Spleen (tissue), 11 donors: ENCODE data around the gene HECTD2. TPM values are rescaled to one million over a fixed set of nuclear protein-coding genes. Genes with fewer than 3 reads are reported as not detected.

Source experiments
- DNase-seq: peaks from one replicate; pipeline ENCODE4 v3.0.0-alpha.2; 2020
- H3K27ac ChIP-seq, 8 donors: fragments of 200-600 bp; sonication (generic) in 7 of 8; 1 replicate in 4 of 8; 2 replicates in 4 of 8; pipeline versions ENCODE4 v1.5.0 to v1.8.0; 2016 to 2021; ENCODE audit warnings: inconsistent platforms in 4 of 8, mild to moderate bottlenecking in 4 of 8, moderate library complexity in 1 of 8
- H3K27me3 ChIP-seq, 7 donors: fragments of 200-600 bp; sonication (generic) in 6 of 7; replicated peaks in 1 of 7; 1 replicate in 4 of 7; 2 replicates in 3 of 7; pipeline versions ENCODE4 v1.5.0 to v1.8.0; 2016 to 2021; ENCODE audit warnings: inconsistent platforms in 3 of 7, mild to moderate bottlenecking in 1 of 7
- H3K36me3 ChIP-seq, 6 donors: fragments of 200-600 bp; sonication (generic) in 5 of 6; 1 replicate in 4 of 6; 2 replicates in 2 of 6; pipeline versions ENCODE4 v1.5.0 to v1.8.0; 2016 to 2021; ENCODE audit warnings: inconsistent platforms in 2 of 6
- H3K4me1 ChIP-seq, 6 donors: fragments of 200-600 bp; sonication (generic) in 5 of 6; 1 replicate in 3 of 6; 2 replicates in 3 of 6; pipeline versions ENCODE4 v1.5.0 to v1.8.0; 2016 to 2021; ENCODE audit warnings: inconsistent platforms in 3 of 6
- H3K4me3 ChIP-seq, 8 donors: fragments of 200-600 bp; sonication (generic) in 7 of 8; 1 replicate in 4 of 8; 2 replicates in 4 of 8; pipeline versions ENCODE4 v1.5.0 to v1.8.0; 2016 to 2021; ENCODE audit warnings: inconsistent platforms in 4 of 8, mild to moderate bottlenecking in 4 of 8, moderate library complexity in 2 of 8
- H3K9me3 ChIP-seq, 8 donors: fragments of 200-600 bp; sonication (generic) in 7 of 8; 1 replicate in 4 of 8; 2 replicates in 4 of 8; pipeline versions ENCODE4 v1.5.0 to v1.8.0; 2016 to 2021; ENCODE audit warnings: inconsistent platforms in 4 of 8
- POLR2A ChIP-seq, 3 donors: fragments of 450-650 bp; IDR thresholded peaks; one replicate each; pipeline ENCODE4 v1.5.1; 2017; ENCODE audit warnings: antibody characterized with exemption in 3 of 3, mild to moderate bottlenecking in 1 of 3
- POLR2AphosphoS5 ChIP-seq, 3 donors: sonication (generic); formaldehyde crosslinking; IDR thresholded peaks; one replicate each; pipeline ENCODE4 v1.5.1; 2017; ENCODE audit warnings: antibody characterized with exemption in 3 of 3
- WGBS, 5 donors: extraction: QIAGEN DNeasy Blood & Tissue Kit in 3 of 5; methylation state at CpG; one replicate each; pipeline versions ENCODE4 v1.1.5 to v1.1.7; 2013 to 2018; 5-methylcytosine and 5-hydroxymethylcytosine counted together
- intact Hi-C: fragments of 100-400 bp; cut with DNase I; formaldehyde crosslinking; loops from one replicate; pipeline ENCODE4 v1.15.0; 2023; ENCODE audit warnings: low total_unique reads
- polyA plus RNA-seq, 3 donors: library from polyadenylated mRNA; stranded (reverse); fragments of 200-250 nt; gene quantifications; one replicate each; pipeline ENCODE4 v1.2.1, GENCODE V29; 2013
- total RNA-seq, 7 donors: library from RNA; depleted of rRNA in 3 of 7; stranded (reverse); fragments of >200 nt in 3 of 7; fragmentation: NEBNext Ultra II Directional in 4 of 7; extraction: Animal tissue kit (Norgen Biotek cat#: 25700) in 4 of 7; gene quantifications; one replicate each; pipeline versions ENCODE4 v1.1.0 to v1.2.1, GENCODE V29; 2016 to 2021
- TF ChIP-seq, protein P1 (sequence below), 11 experiments: fragments of 200-600 bp in 7 of 11; fragments of 450-650 bp in 4 of 11; sonication (generic) in 4 of 11; IDR thresholded peaks in 8 of 11; conservative IDR thresholded peaks in 3 of 11; 1 replicate in 7 of 11; 2 replicates in 4 of 11; pipeline versions ENCODE4 v1.4.0 to v1.8.0; 2016 to 2021; ENCODE audit warnings: antibody characterized with exemption in 11 of 11, inconsistent platforms in 4 of 11, mild to moderate bottlenecking in 1 of 11
- donor health status: healthy with polysubstance abuse.
- donor health status: DM: no; HTN: no; CAD: no; lungs with moderate emphysema.
- donor health status: DM: no; HTN: no; CAD: no.
- donor health status: Bipolar disorder and iron deficiency.
- donor health status: healthy.
- donor health status: DM: no; HTN: no; CAD: no.
- donor health status: DM: yes; HTN: yes; CAD: no.

HECTD2 gene
- total and polyA plus RNA-seq, 10 donors, result 3.3 to 11.1 (median 7.4) TPM

DNA sequence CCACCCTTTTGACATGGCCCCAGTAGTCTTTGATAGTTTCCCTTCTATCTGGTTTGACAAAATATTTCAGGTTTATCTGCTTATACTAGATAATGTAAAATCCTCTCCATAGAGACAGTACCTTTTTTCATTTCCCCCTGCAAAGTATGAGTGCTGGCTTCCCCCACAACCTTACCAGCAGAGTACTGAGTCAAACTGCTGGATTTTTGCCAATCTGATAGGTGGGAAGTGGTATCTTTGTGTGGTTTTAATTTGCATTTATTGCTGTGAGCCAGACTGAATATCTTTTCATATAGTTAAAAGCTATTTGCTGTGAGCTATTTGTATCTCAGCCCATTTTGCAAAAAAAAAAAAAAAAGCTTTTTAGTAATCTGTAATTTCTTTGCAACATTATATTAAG, 32.1 kb upstream of the HECTD2 start:
- Histone ChIP-seq H3K9me3 (peaks cover 0 to 47% (median 38%) of the 10 kb centered on the region in 8 donors), H3K4me3 (no peak overlapping the region), H3K4me1 (no peaks in the 10 kb centered on the region), H3K27ac (no peak overlapping the region), H3K36me3 (no peaks in the 10 kb centered on the region), H3K27me3 (no peaks in the 10 kb centered on the region)
- TF ChIP-seq, protein P1, sequence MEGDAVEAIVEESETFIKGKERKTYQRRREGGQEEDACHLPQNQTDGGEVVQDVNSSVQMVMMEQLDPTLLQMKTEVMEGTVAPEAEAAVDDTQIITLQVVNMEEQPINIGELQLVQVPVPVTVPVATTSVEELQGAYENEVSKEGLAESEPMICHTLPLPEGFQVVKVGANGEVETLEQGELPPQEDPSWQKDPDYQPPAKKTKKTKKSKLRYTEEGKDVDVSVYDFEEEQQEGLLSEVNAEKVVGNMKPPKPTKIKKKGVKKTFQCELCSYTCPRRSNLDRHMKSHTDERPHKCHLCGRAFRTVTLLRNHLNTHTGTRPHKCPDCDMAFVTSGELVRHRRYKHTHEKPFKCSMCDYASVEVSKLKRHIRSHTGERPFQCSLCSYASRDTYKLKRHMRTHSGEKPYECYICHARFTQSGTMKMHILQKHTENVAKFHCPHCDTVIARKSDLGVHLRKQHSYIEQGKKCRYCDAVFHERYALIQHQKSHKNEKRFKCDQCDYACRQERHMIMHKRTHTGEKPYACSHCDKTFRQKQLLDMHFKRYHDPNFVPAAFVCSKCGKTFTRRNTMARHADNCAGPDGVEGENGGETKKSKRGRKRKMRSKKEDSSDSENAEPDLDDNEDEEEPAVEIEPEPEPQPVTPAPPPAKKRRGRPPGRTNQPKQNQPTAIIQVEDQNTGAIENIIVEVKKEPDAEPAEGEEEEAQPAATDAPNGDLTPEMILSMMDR (IDR thresholded peaks at IDR 0.05 in 8 of 11, conservative IDR thresholded peaks at IDR 0.05 in 3 of 11), result no peak
- TF ChIP-seq POLR2A (IDR thresholded peaks at IDR 0.05) (no peak), POLR2AphosphoS5 (IDR thresholded peaks at IDR 0.05) (no peak)
- no peak for DNase-seq
- intact Hi-C loops, result no loop called here

- no peak for DNase-seq
- H3K9me3 ChIP-seq, result peaks cover 0 to 19% (median 10%) of the 10 kb centered on the region in 8 donors
- H3K4me3 ChIP-seq, result no peak overlapping the region
- no peaks in the 10 kb centered on the region for H3K4me1 ChIP-seq
- H3K27me3 ChIP-seq, result no peaks in the 10 kb centered on the region
- TF ChIP-seq POLR2AphosphoS5 (IDR thresholded peaks at IDR 0.05), result no peak
- TF ChIP-seq POLR2A (IDR thresholded peaks at IDR 0.05), result no peak
- TF ChIP-seq, protein P1 (IDR thresholded peaks at IDR 0.05 in 8 of 11, conservative IDR thresholded peaks at IDR 0.05 in 3 of 11), result no peak
- no peaks in the 10 kb centered on the region for H3K36me3 ChIP-seq
- intact Hi-C loops, result loop anchor here (10.0 kb wide), 1 partner anchor 534 kb away; no protein-coding TSS in a partner anchor
- WGBS, 5 donors, result 55 to 66% (median 61%) methylated on average over 3 of the region's 3 CpGs
- H3K27ac ChIP-seq, result no peak overlapping the region
Measured at GRCh38 chr10:91380873-91381256, 29.3 kb upstream of the HECTD2 start.

DNA sequence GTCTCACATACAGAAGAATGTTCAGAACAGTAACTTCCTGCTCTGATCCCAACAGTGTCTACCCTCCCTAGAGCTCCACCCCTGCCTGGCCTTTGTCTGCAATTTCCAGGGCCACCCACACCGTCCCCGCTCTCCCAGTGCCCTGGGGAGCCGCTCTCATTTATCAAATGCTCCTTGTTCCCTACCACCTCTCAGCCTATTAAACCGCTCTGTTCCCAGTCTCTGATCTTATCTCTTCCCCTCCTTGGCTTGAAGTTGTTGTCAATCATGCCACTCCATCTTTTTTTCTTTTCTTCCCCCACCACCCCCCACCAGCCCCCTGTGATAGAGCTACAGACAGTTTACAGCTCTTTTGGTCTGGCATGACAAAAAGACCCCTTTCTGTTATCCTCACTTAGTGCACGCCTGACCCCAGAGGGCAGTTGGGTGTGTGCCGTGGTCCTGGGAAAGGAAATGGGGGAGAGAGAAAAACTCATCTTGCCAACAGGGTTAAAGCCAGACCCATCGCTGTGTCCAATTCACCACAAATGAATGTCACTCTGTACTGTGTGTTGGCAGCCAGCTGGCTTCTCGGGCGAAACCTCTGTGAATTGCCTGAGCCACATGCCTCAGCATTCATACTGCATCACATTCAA, 28.8 kb upstream of the HECTD2 start:
- Histone ChIP-seq H3K36me3 (no peaks in the 10 kb centered on the region), H3K9me3 (peaks cover 0 to 16% (median 7%) of the 10 kb centered on the region in 8 donors), H3K27ac (no peak overlapping the region), H3K4me1 (no peaks in the 10 kb centered on the region), H3K27me3 (no peaks in the 10 kb centered on the region), H3K4me3 (no peak overlapping the region)
- whole genome bisulfite sequencing, 5 donors, result 53 to 63% (median 57%) methylated on average over 9 of the region's 9 CpGs
- TF ChIP-seq, protein P1 (IDR thresholded peaks at IDR 0.05 in 8 of 11, conservative IDR thresholded peaks at IDR 0.05 in 3 of 11), result no peak
- TF ChIP-seq POLR2AphosphoS5 (IDR thresholded peaks at IDR 0.05) (no peak), POLR2A (IDR thresholded peaks at IDR 0.05) (no peak)
- intact Hi-C loops, result loop anchor here (10.0 kb wide), 1 partner anchor 533 kb away; no protein-coding TSS in a partner anchor
- DNase-seq, result no peak

- intact Hi-C loops, result loop anchor here (10.0 kb wide), 1 partner anchor 529 kb away; no protein-coding TSS in a partner anchor
- WGBS, 5 donors, result 83 to 89% (median 87%) methylated on average over 9 of the region's 9 CpGs
- TF ChIP-seq POLR2AphosphoS5 (IDR thresholded peaks at IDR 0.05) (no peak), POLR2A (IDR thresholded peaks at IDR 0.05) (no peak)
- TF ChIP-seq, protein P1 (IDR thresholded peaks at IDR 0.05 in 8 of 11, conservative IDR thresholded peaks at IDR 0.05 in 3 of 11), result no peak
Measured at GRCh38 chr10:91385306-91386085, 24.6 kb upstream of the HECTD2 start.

More at GRCh38 chr10:91385306-91386085, 24.6 kb upstream of the HECTD2 start:
- peaks cover 0 to 12% (median 0%) of the 10 kb centered on the region in 7 donors for H3K27me3 ChIP-seq
- peaks cover 3 to 6% (median 4%) of the 10 kb centered on the region in 6 donors for H3K4me1 ChIP-seq
- H3K36me3 ChIP-seq, result no peaks in the 10 kb centered on the region
- no peak overlapping the region for H3K27ac ChIP-seq
- H3K9me3 ChIP-seq, result no peaks in the 10 kb centered on the region
- no peak overlapping the region for H3K4me3 ChIP-seq
- DNase-seq, result no peak
